ENCODE data around the gene AFF3.

The AFF3 gene

GRCh38 chr2:99811544-99811943 lies 330.8 kb downstream of the AFF3 start:
- no peak for DNase-seq

GRCh38 chr2:99810225-99810624 lies 332.2 kb downstream of the AFF3 start:
- DNase-seq: no peak

GRCh38 chr2:99809259-99809900 lies 333.0 kb downstream of the AFF3 start:
- DNase-seq: no peak

GRCh38 chr2:99808361-99809200 lies 333.8 kb downstream of the AFF3 start:
- no peak for DNase-seq

- DNase-seq: no peak
Observed at GRCh38 chr2:99806758-99807157, 335.6 kb downstream of the AFF3 start.

- DNase-seq: no peak
Observed at GRCh38 chr2:99805930-99806476, 336.4 kb downstream of the AFF3 start.

GRCh38 chr2:99803846-99804245 lies 338.5 kb downstream of the AFF3 start:
- DNase-seq: no peak

GRCh38 chr2:99802734-99803133 lies 339.7 kb downstream of the AFF3 start:
- peak in 1 of 2 donors; percentile 21 for DNase-seq

GRCh38 chr2:99801327-99801901 lies 341.0 kb downstream of the AFF3 start:
- DNase-seq: peak in 1 of 2 donors; percentile 28

- DNase-seq: no peak
Observed at GRCh38 chr2:99797475-99797874, 344.9 kb downstream of the AFF3 start.

- DNase-seq: no peak
Observed at GRCh38 chr2:99794414-99794813, 348.0 kb downstream of the AFF3 start.

- no peak for DNase-seq
Observed at GRCh38 chr2:99793022-99793421, 349.4 kb downstream of the AFF3 start.

GRCh38 chr2:99789849-99790248 lies 352.5 kb downstream of the AFF3 start:
- no peak for DNase-seq

GRCh38 chr2:99787769-99788382 lies 354.5 kb downstream of the AFF3 start:
- DNase-seq: peak; percentile 29 to 54

GRCh38 chr2:99786636-99787390 lies 355.6 kb downstream of the AFF3 start:
- no peak for DNase-seq

- DNase-seq: no peak
Observed at GRCh38 chr2:99784946-99785345, 357.4 kb downstream of the AFF3 start.

- no peak for DNase-seq
Observed at GRCh38 chr2:99784282-99784681, 358.1 kb downstream of the AFF3 start.

- DNase-seq: peak; percentile 22 to 23
Observed at GRCh38 chr2:99780276-99780675, 362.1 kb downstream of the AFF3 start.

GRCh38 chr2:99779276-99779675 lies 363.1 kb downstream of the AFF3 start:
- no peak for DNase-seq

GRCh38 chr2:99777656-99778290 lies 364.6 kb downstream of the AFF3 start:
- no peak for DNase-seq

GRCh38 chr2:99776906-99777646 lies 365.3 kb downstream of the AFF3 start:
- no peak for DNase-seq
